ENCODE results near the gene SMIM35.

SMIM35 gene

DNA sequence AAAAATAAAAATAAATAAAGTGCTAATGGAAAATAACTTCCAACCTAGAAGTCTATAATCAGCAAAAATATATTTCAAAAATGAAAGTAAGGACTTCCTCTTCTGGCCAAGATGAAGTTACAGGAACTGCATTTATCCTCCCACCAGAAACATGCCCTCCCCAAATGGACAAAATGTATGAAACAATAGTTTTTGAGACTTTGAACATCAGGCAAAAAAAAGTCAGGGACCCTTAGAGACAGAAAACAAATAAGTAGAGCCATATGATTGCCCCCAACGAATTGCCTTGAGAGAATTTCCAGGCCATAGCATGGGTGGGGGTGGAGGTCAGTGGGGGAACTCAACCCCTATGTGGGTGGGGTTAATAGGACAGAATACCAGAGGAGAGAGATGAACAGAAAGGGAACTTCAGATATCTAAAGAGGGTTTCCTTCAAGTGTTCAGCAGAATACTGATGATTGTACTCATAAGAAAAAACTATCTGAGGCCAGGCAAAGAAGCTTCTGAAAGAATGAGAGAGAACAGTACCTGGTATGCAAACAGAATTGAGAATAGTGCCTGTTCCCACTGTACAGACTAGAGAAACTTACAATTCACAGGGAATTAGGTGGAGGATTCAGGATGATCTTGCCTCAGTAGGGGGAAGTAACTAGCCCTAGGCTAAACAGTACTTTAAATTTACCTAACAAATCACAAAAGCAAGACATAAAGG is 127.2 kb downstream of the SMIM35 start:
- no peak for DNase-seq (ENCODE audit: low read depth in 2 of 2)

DNA sequence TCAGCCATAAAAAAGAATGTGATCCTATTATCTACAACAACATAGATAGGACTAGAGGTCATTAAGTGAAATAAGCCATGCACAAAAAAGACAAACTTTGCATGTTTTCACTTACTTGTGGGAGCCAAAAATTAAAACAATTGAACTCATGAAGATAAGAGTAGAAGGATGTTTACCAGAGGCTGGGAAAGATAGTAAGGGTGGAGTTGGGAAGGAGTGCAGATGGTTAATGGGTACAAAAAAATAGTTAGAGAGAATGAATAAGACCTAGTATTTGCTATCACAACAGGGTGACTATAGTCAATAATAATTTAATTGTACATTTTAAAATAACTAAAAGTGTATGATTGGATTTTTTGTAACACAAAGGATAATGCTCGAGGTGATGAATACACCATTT is 127.8 kb downstream of the SMIM35 start:
- no peak for DNase-seq (ENCODE audit: low read depth in 2 of 2)
